ENCODE results near the gene MRPL14. TPM values are rescaled to one million over a fixed set of nuclear protein-coding genes. Genes with fewer than 3 reads are reported as not detected.
"Not testable (repeated sequence)": the region's sequence is repeated elsewhere in the genome, so short reads cannot be mapped to it uniquely, and the experiment has no call there.

MRPL14 gene
- polyA plus RNA-seq, 2 donors, result 31.9 to 63.8 TPM

DNA sequence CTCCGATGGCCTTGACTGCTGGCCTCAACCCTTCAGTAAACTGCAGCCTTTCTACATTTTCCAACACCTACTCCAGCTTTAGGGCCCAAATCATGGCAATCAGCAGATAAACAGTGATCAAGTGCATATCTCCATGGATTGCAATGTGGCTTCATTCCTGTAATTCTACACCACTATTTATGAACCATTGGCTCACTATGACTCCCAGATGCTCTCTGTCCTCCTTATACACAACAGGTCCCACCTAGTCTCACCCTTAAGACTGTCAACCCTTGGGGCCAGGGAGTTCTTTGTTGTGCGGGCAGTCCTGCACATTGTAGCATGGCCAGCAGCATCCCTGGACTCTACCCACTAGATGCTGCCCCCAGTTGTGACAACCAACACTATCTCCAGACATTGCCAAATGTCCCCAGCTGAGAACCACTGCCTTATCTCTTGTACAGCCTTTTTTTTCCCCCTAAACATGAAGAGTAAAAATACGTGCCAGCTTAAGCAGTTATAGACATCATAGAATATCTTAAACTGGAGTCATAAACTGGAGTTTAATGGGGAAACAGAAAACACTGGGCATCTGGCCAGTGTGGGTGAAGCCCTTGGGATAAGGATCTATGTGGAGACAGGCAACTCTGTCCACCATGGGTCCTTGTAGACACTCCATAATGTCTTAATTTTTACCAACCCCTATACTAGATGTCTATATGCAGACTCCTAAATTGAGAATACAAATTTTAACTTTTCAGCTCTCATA, 21.1 kb downstream of the MRPL14 start:
- Histone ChIP-seq H3K4me3 (ENCODE audit: low read depth in 1 of 2, low read length in 2 of 2) (no peak overlapping the region), H3K4me1 (ENCODE audit: control insufficient read depth in 2 of 2, insufficient read depth in 2 of 2, low read length in 1 of 2) (no peaks in the 10 kb centered on the region), H3K36me3 (ENCODE audit: control insufficient read depth in 2 of 2, insufficient read depth in 2 of 2, low read length in 1 of 2) (peaks cover 6 to 33% of the 10 kb centered on the region in 2 donors), H3K9me3 (ENCODE audit: control insufficient read depth in 2 of 2, insufficient read depth in 1 of 2, low read depth in 1 of 2, low read length in 1 of 2) (no peaks in the 10 kb centered on the region), H3K27ac (ENCODE audit: low read depth in 2 of 2, low read length in 1 of 2) (no peak overlapping the region), H3K27me3 (ENCODE audit: control insufficient read depth in 1 of 2, insufficient read depth in 2 of 2, low read length in 2 of 2) (no peaks in the 10 kb centered on the region)
- 90 to 91% methylated on average over 3 of the region's 3 CpGs for WGBS, 2 donors

DNA sequence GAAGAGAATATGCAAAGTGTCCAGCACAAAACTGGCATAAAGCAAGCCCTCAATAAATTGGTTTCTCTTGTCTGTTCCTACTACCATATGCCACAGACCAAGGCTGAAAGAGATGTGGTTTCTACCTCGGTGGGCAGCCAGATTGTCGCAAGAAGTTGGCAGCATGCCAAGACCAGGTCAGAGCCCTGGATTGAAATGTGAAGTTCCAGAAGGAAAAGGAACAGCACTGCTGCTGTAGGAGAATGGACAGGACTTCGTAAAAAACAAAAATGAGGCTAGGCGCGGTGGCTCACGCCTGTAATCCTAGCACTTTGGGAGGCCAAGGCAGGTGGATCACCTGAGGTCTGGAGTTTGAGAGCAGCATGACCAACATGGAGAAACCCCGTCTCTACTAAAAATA, 22.1 kb downstream of the MRPL14 start:
- Histone ChIP-seq H3K36me3 (ENCODE audit: control insufficient read depth in 2 of 2, insufficient read depth in 2 of 2, low read length in 1 of 2) (peaks cover 0 to 28% of the 10 kb centered on the region in 2 donors), H3K4me1 (ENCODE audit: control insufficient read depth in 2 of 2, insufficient read depth in 2 of 2, low read length in 1 of 2) (no peaks in the 10 kb centered on the region), H3K27me3 (ENCODE audit: control insufficient read depth in 1 of 2, insufficient read depth in 2 of 2, low read length in 2 of 2) (no peaks in the 10 kb centered on the region), H3K4me3 (ENCODE audit: low read depth in 1 of 2, low read length in 2 of 2) (no peak overlapping the region), H3K9me3 (ENCODE audit: control insufficient read depth in 2 of 2, insufficient read depth in 1 of 2, low read depth in 1 of 2, low read length in 1 of 2) (no peaks in the 10 kb centered on the region), H3K27ac (ENCODE audit: low read depth in 2 of 2, low read length in 1 of 2) (no peak overlapping the region)
- WGBS, 2 donors, result 74 to 77% methylated on average over 7 of the region's 7 CpGs

DNA sequence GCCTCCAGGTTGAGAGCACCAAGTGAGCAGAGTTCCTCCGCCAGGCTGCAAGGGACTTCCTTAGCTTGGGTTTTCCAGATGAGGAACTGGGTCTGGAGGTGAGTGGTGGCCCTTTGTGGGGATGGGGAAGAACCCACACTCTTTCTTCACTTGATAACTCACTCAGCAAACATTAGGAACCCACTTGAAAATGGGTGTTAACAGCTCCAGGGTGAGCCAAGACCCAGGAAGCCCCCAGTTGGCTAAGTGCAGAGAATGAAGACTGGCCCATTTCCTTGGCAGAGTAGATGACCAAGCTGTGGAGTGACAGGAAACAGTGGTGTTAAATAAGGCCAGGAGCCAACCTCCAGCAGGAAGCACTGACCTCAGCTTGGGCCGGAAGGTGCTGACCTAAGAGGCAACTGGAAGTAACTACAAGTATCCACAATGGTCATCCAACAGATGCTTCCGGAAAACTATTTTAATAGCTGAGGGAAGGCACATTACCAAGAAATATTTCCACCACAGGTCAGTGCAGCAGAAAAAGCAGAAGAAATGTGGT, 22.7 kb downstream of the MRPL14 start:
- no peak overlapping the region for H3K27ac ChIP-seq (ENCODE audit: low read depth in 2 of 2, low read length in 1 of 2)
- 79 to 87% methylated on average over 3 of the region's 3 CpGs for WGBS, 2 donors
- H3K4me3 ChIP-seq (ENCODE audit: low read depth in 1 of 2, low read length in 2 of 2), result no peak overlapping the region
- no peaks in the 10 kb centered on the region for H3K27me3 ChIP-seq (ENCODE audit: control insufficient read depth in 1 of 2, insufficient read depth in 2 of 2, low read length in 2 of 2)
- H3K9me3 ChIP-seq (ENCODE audit: control insufficient read depth in 2 of 2, insufficient read depth in 1 of 2, low read depth in 1 of 2, low read length in 1 of 2), result no peaks in the 10 kb centered on the region
- H3K4me1 ChIP-seq (ENCODE audit: control insufficient read depth in 2 of 2, insufficient read depth in 2 of 2, low read length in 1 of 2), result no peaks in the 10 kb centered on the region
- peaks cover 0 to 26% of the 10 kb centered on the region in 2 donors for H3K36me3 ChIP-seq (ENCODE audit: control insufficient read depth in 2 of 2, insufficient read depth in 2 of 2, low read length in 1 of 2)

DNA sequence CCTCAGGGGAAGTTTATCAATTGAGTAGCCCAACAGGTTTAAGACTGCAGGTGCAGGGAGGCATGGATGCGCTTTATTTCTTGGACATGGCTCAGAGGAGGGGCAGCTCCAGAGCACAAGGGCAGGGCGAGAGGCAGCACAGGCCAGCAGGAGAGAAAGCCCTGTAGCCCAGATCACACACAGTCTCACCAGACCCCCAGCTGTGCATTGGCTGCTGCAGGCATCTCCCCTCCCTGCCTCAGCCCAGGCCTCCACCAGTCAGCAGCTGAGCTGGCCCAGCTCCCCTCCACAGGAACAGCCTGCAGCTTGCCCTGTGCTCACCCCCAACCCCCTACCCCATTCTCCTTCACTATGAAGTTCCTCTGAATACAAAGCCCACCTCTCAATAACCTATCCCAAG, 24.7 kb downstream of the MRPL14 start:
- H3K27ac ChIP-seq (ENCODE audit: low read depth in 2 of 2, low read length in 1 of 2), result no peak overlapping the region
- H3K27me3 ChIP-seq (ENCODE audit: control insufficient read depth in 1 of 2, insufficient read depth in 2 of 2, low read length in 2 of 2), result no peaks in the 10 kb centered on the region
- H3K36me3 ChIP-seq (ENCODE audit: control insufficient read depth in 2 of 2, insufficient read depth in 2 of 2, low read length in 1 of 2), result peaks cover 0 to 21% of the 10 kb centered on the region in 2 donors
- H3K4me3 ChIP-seq (ENCODE audit: low read depth in 1 of 2, low read length in 2 of 2), result no peak overlapping the region
- H3K4me1 ChIP-seq (ENCODE audit: control insufficient read depth in 2 of 2, insufficient read depth in 2 of 2, low read length in 1 of 2), result no peaks in the 10 kb centered on the region
- WGBS, 2 donors, result 96 to 100% methylated on average over 2 of the region's 2 CpGs
- H3K9me3 ChIP-seq (ENCODE audit: control insufficient read depth in 2 of 2, insufficient read depth in 1 of 2, low read depth in 1 of 2, low read length in 1 of 2), result no peaks in the 10 kb centered on the region

GRCh38 chr6:44101832-44102231, 25.4 kb downstream of the MRPL14 start:
- 85 to 91% methylated on average over 4 of the region's 4 CpGs for WGBS, 2 donors
- H3K36me3 ChIP-seq (ENCODE audit: control insufficient read depth in 2 of 2, insufficient read depth in 2 of 2, low read length in 1 of 2), result peaks cover 0 to 21% of the 10 kb centered on the region in 2 donors
- no peaks in the 10 kb centered on the region for H3K27me3 ChIP-seq (ENCODE audit: control insufficient read depth in 1 of 2, insufficient read depth in 2 of 2, low read length in 2 of 2)
- H3K4me1 ChIP-seq (ENCODE audit: control insufficient read depth in 2 of 2, insufficient read depth in 2 of 2, low read length in 1 of 2), result no peaks in the 10 kb centered on the region
- H3K4me3 ChIP-seq (ENCODE audit: low read depth in 1 of 2, low read length in 2 of 2), result no peak overlapping the region
- H3K27ac ChIP-seq (ENCODE audit: low read depth in 2 of 2, low read length in 1 of 2), result no peak overlapping the region
- H3K9me3 ChIP-seq (ENCODE audit: control insufficient read depth in 2 of 2, insufficient read depth in 1 of 2, low read depth in 1 of 2, low read length in 1 of 2), result no peaks in the 10 kb centered on the region

DNA sequence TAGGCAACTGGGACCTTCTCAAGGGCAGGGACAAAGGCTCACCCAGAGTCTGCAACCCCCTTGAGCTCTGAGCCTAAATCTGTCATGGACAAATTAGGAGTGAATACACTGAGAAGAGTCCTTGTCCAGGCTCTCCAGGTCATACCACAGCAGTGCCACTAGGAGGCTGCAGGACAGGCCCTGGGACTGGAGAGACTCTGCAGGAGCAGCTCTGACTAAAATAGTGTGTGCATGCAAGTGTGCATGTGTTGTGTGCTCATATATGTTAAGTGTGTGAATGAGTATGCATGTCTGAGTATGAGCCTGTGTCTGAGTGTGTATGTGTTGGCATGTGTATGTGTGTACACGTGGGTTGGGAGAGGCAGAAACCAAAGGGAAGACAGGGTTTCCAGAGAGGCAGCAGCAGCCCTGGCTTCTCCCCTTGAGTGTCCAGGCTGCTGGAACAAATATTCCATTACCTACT, 27.1 kb downstream of the MRPL14 start:
- no peak overlapping the region for H3K27ac ChIP-seq (ENCODE audit: low read depth in 2 of 2, low read length in 1 of 2)
- no peaks in the 10 kb centered on the region for H3K9me3 ChIP-seq (ENCODE audit: control insufficient read depth in 2 of 2, insufficient read depth in 1 of 2, low read depth in 1 of 2, low read length in 1 of 2)
- no peak overlapping the region for H3K4me3 ChIP-seq (ENCODE audit: low read depth in 1 of 2, low read length in 2 of 2)
- H3K4me1 ChIP-seq (ENCODE audit: control insufficient read depth in 2 of 2, insufficient read depth in 2 of 2, low read length in 1 of 2), result no peaks in the 10 kb centered on the region
- H3K36me3 ChIP-seq (ENCODE audit: control insufficient read depth in 2 of 2, insufficient read depth in 2 of 2, low read length in 1 of 2), result peaks cover 0 to 13% of the 10 kb centered on the region in 2 donors
- no peaks in the 10 kb centered on the region for H3K27me3 ChIP-seq (ENCODE audit: control insufficient read depth in 1 of 2, insufficient read depth in 2 of 2, low read length in 2 of 2)
- 43 to 53% methylated on average over 1 of the region's 1 CpG for WGBS, 2 donors

DNA sequence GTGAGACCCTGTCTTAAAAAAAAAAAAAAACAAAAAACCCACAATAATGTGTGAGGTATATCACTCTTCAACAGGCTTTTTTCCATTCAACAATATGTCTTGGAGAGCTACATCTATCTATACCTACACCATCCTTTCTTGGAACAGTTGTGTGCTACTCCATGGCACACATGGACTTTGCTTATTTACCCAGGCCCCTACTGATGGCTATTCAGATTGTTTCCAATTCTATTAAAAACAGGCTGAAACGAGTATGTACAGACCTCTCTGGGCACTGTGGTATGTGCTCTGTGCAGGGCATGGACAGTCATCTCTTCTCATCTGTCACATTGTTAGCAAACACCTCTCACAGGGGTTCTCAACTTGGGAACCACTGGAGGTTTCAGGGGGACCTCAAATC, 28.1 kb downstream of the MRPL14 start:
- Histone ChIP-seq H3K9me3 (ENCODE audit: control insufficient read depth in 2 of 2, insufficient read depth in 1 of 2, low read depth in 1 of 2, low read length in 1 of 2) (no peaks in the 10 kb centered on the region), H3K4me3 (ENCODE audit: low read depth in 1 of 2, low read length in 2 of 2) (no peak overlapping the region), H3K27me3 (ENCODE audit: control insufficient read depth in 1 of 2, insufficient read depth in 2 of 2, low read length in 2 of 2) (no peaks in the 10 kb centered on the region), H3K4me1 (ENCODE audit: control insufficient read depth in 2 of 2, insufficient read depth in 2 of 2, low read length in 1 of 2) (no peaks in the 10 kb centered on the region), H3K36me3 (ENCODE audit: control insufficient read depth in 2 of 2, insufficient read depth in 2 of 2, low read length in 1 of 2) (peaks cover 0 to 11% of the 10 kb centered on the region in 2 donors), H3K27ac (ENCODE audit: low read depth in 2 of 2, low read length in 1 of 2) (no peak overlapping the region)
- 26 to 31% methylated on average over 1 of the region's 1 CpG for WGBS, 2 donors

GRCh38 chr6:44097782-44098317, 29.4 kb downstream of the MRPL14 start:
- no peaks in the 10 kb centered on the region for H3K9me3 ChIP-seq (ENCODE audit: control insufficient read depth in 2 of 2, insufficient read depth in 1 of 2, low read depth in 1 of 2, low read length in 1 of 2)
- H3K27ac ChIP-seq (ENCODE audit: low read depth in 2 of 2, low read length in 1 of 2), result no peak overlapping the region
- H3K36me3 ChIP-seq (ENCODE audit: control insufficient read depth in 2 of 2, insufficient read depth in 2 of 2, low read length in 1 of 2), result peaks cover 0 to 5% of the 10 kb centered on the region in 2 donors
- no peaks in the 10 kb centered on the region for H3K4me1 ChIP-seq (ENCODE audit: control insufficient read depth in 2 of 2, insufficient read depth in 2 of 2, low read length in 1 of 2)
- no peaks in the 10 kb centered on the region for H3K27me3 ChIP-seq (ENCODE audit: control insufficient read depth in 1 of 2, insufficient read depth in 2 of 2, low read length in 2 of 2)
- 40 to 83% methylated on average over 2 of the region's 2 CpGs for WGBS, 2 donors
- no peak overlapping the region for H3K4me3 ChIP-seq (ENCODE audit: low read depth in 1 of 2, low read length in 2 of 2)

GRCh38 chr6:44096612-44097011, 30.6 kb downstream of the MRPL14 start:
- H3K4me1 ChIP-seq (ENCODE audit: control insufficient read depth in 2 of 2, insufficient read depth in 2 of 2, low read length in 1 of 2), result no peaks in the 10 kb centered on the region
- H3K27ac ChIP-seq (ENCODE audit: low read depth in 2 of 2, low read length in 1 of 2), result no peak overlapping the region
- H3K27me3 ChIP-seq (ENCODE audit: control insufficient read depth in 1 of 2, insufficient read depth in 2 of 2, low read length in 2 of 2), result no peaks in the 10 kb centered on the region
- H3K9me3 ChIP-seq (ENCODE audit: control insufficient read depth in 2 of 2, insufficient read depth in 1 of 2, low read depth in 1 of 2, low read length in 1 of 2), result no peaks in the 10 kb centered on the region
- 28% methylated on average over 3 of the region's 3 CpGs for WGBS, 2 donors
- peaks cover 0 to 2% of the 10 kb centered on the region in 2 donors for H3K36me3 ChIP-seq (ENCODE audit: control insufficient read depth in 2 of 2, insufficient read depth in 2 of 2, low read length in 1 of 2)
- no peak overlapping the region for H3K4me3 ChIP-seq (ENCODE audit: low read depth in 1 of 2, low read length in 2 of 2)

DNA sequence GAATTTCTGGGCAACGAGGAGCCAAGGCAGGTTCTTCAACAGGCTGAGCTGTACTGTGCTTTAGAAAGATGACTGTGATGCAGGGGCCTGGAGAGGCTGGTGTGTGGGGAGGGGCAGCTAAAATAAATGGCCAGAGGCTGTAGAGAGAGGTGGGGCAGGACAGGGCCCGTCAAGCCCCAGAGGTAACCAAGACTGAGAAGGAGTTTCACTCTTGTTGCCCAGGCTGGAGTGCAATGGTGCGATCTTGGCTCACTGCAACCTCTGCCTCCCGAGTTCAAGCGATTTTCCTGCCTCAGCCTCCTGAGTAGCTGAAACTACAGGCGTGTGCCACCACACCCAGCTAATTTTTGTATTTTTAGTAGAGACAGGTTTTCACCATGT, 32.0 kb downstream of the MRPL14 start:
- H3K27ac ChIP-seq (ENCODE audit: low read depth in 2 of 2, low read length in 1 of 2); H3K27me3 ChIP-seq (ENCODE audit: control insufficient read depth in 1 of 2, insufficient read depth in 2 of 2, low read length in 2 of 2); H3K4me3 ChIP-seq (ENCODE audit: low read depth in 1 of 2, low read length in 2 of 2); H3K4me1 ChIP-seq (ENCODE audit: control insufficient read depth in 2 of 2, insufficient read depth in 2 of 2, low read length in 1 of 2); H3K36me3 ChIP-seq (ENCODE audit: control insufficient read depth in 2 of 2, insufficient read depth in 2 of 2, low read length in 1 of 2); H3K9me3 ChIP-seq (ENCODE audit: control insufficient read depth in 2 of 2, insufficient read depth in 1 of 2, low read depth in 1 of 2, low read length in 1 of 2): not testable (repeated sequence)
- 76 to 78% methylated on average over 6 of the region's 6 CpGs for WGBS, 2 donors

All from esophagus (tissue), 2 donors.